H9 (cell line): Measurements from ENCODE around the gene DEFB132. TPM values are rescaled to one million over a fixed set of nuclear protein-coding genes. Genes with fewer than 3 reads are reported as not detected.

ENCODE experiments used
- DNase-seq: peaks from one replicate; pipeline ENCODE4 v3.0.0-alpha.2; 2017
- H2AFZ ChIP-seq: one replicate; pipeline ENCODE4 v1.6.1; 2013; ENCODE audit warnings: mild to moderate bottlenecking, low read length, control low read depth, moderate library complexity
- H2AK5ac ChIP-seq: 2 replicates; pipeline ENCODE4 v1.6.1; 2013; ENCODE audit warnings: low read length, control low read depth, mixed read lengths; ENCODE audit not compliant: insufficient read length
- H2BK120ac ChIP-seq: one replicate; pipeline ENCODE4 v1.6.1; 2013; ENCODE audit warnings: low read depth, mild to moderate bottlenecking, low read length, control low read depth, inconsistent platforms; ENCODE audit not compliant: poor library complexity, severe bottlenecking
- H2BK12ac ChIP-seq: 2 replicates; pipeline ENCODE4 v1.6.1; 2013; ENCODE audit warnings: low read length, control low read depth, mixed read lengths, low read depth; ENCODE audit not compliant: insufficient read length
- H2BK15ac ChIP-seq: 2 replicates; pipeline ENCODE4 v1.6.1; 2013; ENCODE audit warnings: low read depth, low read length, control low read depth
- H2BK20ac ChIP-seq: one replicate; pipeline ENCODE4 v1.6.1; 2013; ENCODE audit warnings: low read depth, mild to moderate bottlenecking, low read length, control low read depth, inconsistent platforms; ENCODE audit not compliant: poor library complexity, severe bottlenecking
- H2BK5ac ChIP-seq: 2 replicates; pipeline ENCODE4 v1.6.1; 2013; ENCODE audit warnings: low read length, control low read depth, mixed read lengths; ENCODE audit not compliant: insufficient read length
- H3K14ac ChIP-seq: 2 replicates; pipeline ENCODE4 v1.6.1; 2013; ENCODE audit warnings: low read length, control low read depth; ENCODE audit not compliant: insufficient read depth
- H3K18ac ChIP-seq: 2 replicates; pipeline ENCODE4 v1.6.1; 2013; ENCODE audit warnings: low read depth, mild to moderate bottlenecking, mixed read lengths, low read length, control low read depth; ENCODE audit not compliant: insufficient read length
- H3K23ac ChIP-seq: 2 replicates; pipeline ENCODE4 v1.6.1; 2013; ENCODE audit warnings: low read length, control low read depth, mixed read lengths, low read depth; ENCODE audit not compliant: insufficient read length
- H3K23me2 ChIP-seq: 2 replicates; pipeline ENCODE4 v1.6.1; 2013; ENCODE audit warnings: low read depth, mild to moderate bottlenecking, mixed read lengths, low read length, control low read depth; ENCODE audit not compliant: insufficient read length, poor library complexity, severe bottlenecking
- H3K27ac ChIP-seq: 2 replicates; pipeline ENCODE4 v1.5.1; 2013; ENCODE audit warnings: low read length, control low read depth, mixed read lengths, low read depth; ENCODE audit not compliant: insufficient read length
- H3K27me3 ChIP-seq: 2 replicates; pipeline ENCODE4 v1.6.1; 2013; ENCODE audit warnings: low read length, control low read depth, inconsistent platforms; ENCODE audit not compliant: insufficient read depth
- H3K4ac ChIP-seq: 2 replicates; pipeline ENCODE4 v1.6.1; 2013; ENCODE audit warnings: low read depth, mild to moderate bottlenecking, control low read depth, inconsistent platforms, low read length, moderate library complexity
- H3K4me1 ChIP-seq: 2 replicates; pipeline ENCODE4 v1.6.1; 2013; ENCODE audit warnings: low read length, control low read depth, inconsistent platforms; ENCODE audit not compliant: insufficient read depth
- H3K4me2 ChIP-seq: 2 replicates; pipeline ENCODE4 v1.6.1; 2013; ENCODE audit warnings: low read length, control low read depth, mixed read lengths; ENCODE audit not compliant: insufficient read length, insufficient read depth
- H3K56ac ChIP-seq: 2 replicates; pipeline ENCODE4 v1.6.1; 2013; ENCODE audit warnings: low read depth, mild to moderate bottlenecking, mixed read lengths, low read length, control low read depth; ENCODE audit not compliant: insufficient read length
- H3K79me1 ChIP-seq: 2 replicates; pipeline ENCODE4 v1.6.1; 2013; ENCODE audit warnings: low read depth, mild to moderate bottlenecking, moderate library complexity, low read length, control low read depth, inconsistent platforms; ENCODE audit not compliant: insufficient read depth, poor library complexity, severe bottlenecking
- H3K79me2 ChIP-seq: 2 replicates; pipeline ENCODE4 v1.6.1; 2013; ENCODE audit warnings: low read length, control low read depth, inconsistent platforms; ENCODE audit not compliant: insufficient read depth
- H3K9ac ChIP-seq: 2 replicates; pipeline ENCODE4 v1.6.1; 2013; ENCODE audit warnings: low read length, control low read depth, mixed read lengths; ENCODE audit not compliant: insufficient read length; ENCODE audit errors: extremely low read depth
- H3K9me3 ChIP-seq: one replicate; pipeline ENCODE4 v1.6.1; 2013; ENCODE audit warnings: low read depth, low read length, inconsistent platforms; ENCODE audit not compliant: control insufficient read depth
- H3T11ph ChIP-seq: one replicate; pipeline ENCODE4 v1.6.1; 2013; ENCODE audit warnings: mild to moderate bottlenecking, low read length, control low read depth, inconsistent platforms
- H4K20me1 ChIP-seq: one replicate; pipeline ENCODE4 v1.6.1; 2013; ENCODE audit not compliant: control insufficient read depth, insufficient read length, insufficient read depth
- H4K5ac ChIP-seq: 2 replicates; pipeline ENCODE4 v1.6.1; 2013; ENCODE audit warnings: low read depth, mild to moderate bottlenecking, mixed read lengths, low read length, control low read depth; ENCODE audit not compliant: insufficient read length
- H4K8ac ChIP-seq: replicated peaks from 2 replicates; pipeline ENCODE4 v1.6.1; 2013; ENCODE audit warnings: low read length, control low read depth, mixed read lengths, low read depth; ENCODE audit not compliant: insufficient read length
- H4K91ac ChIP-seq: 2 replicates; pipeline ENCODE4 v1.6.1; 2013; ENCODE audit warnings: low read depth, mild to moderate bottlenecking, moderate library complexity, mixed read lengths, low read length, control low read depth; ENCODE audit not compliant: insufficient read length
- H3K27ac Mint-ChIP-seq, 3 experiments: 2 replicates in 2 of 3; 3 replicates in 1 of 3; pipeline ENCODE4 v1.8.0; 2020 to 2021; ENCODE audit warnings: mixed read lengths in 3 of 3, mild to moderate bottlenecking in 1 of 3, moderate library complexity in 1 of 3
- H3K27me3 Mint-ChIP-seq: 2 replicates; pipeline ENCODE4 v1.8.0; 2021; ENCODE audit warnings: low read depth, mild to moderate bottlenecking, moderate library complexity, mixed read lengths
- H3K36me3 Mint-ChIP-seq, 3 experiments: 2 replicates in 2 of 3; 3 replicates in 1 of 3; pipeline ENCODE4 v1.8.0; 2020 to 2021; ENCODE audit warnings: low read depth in 3 of 3, mixed read lengths in 3 of 3; ENCODE audit not compliant: insufficient read depth in 1 of 3
- H3K4me1 Mint-ChIP-seq, 2 experiments: 2 replicates each; pipeline ENCODE4 v1.8.0; 2020; ENCODE audit warnings: mixed read lengths in 2 of 2
- H3K4me3 Mint-ChIP-seq, 2 experiments: 2 replicates in 1 of 2; 3 replicates in 1 of 2; pipeline ENCODE4 v1.8.0; 2020 to 2021; ENCODE audit warnings: mild to moderate bottlenecking in 2 of 2, mixed read lengths in 2 of 2, moderate library complexity in 1 of 2
- H3K9me3 Mint-ChIP-seq, 2 experiments: 2 replicates in 1 of 2; 3 replicates in 1 of 2; pipeline ENCODE4 v1.8.0; 2020; ENCODE audit warnings: mild to moderate bottlenecking in 2 of 2, mixed read lengths in 2 of 2, moderate library complexity in 1 of 2
- WGBS: extraction: QIAGEN DNeasy Blood & Tissue Kit; methylation state at CpG from one replicate; pipeline ENCODE4 v1.1.7; 2013; ENCODE audit warnings: missing lambda C conversion rate, low lambda C conversion rate, mixed read lengths; ENCODE audit not compliant: insufficient read length; ENCODE audit errors: extremely low coverage; 5-methylcytosine and 5-hydroxymethylcytosine counted together
- total RNA-seq: library from RNA; stranded (reverse); gene quantifications from 2 replicates; pipeline ENCODE4 v1.2.1, GENCODE V29; 2021
- TF ChIP-seq, protein P1 (sequence below): fragments of 200-600 bp; sonication (generic); conservative IDR thresholded peaks from 3 replicates; pipeline ENCODE4 v1.8.0; 2021; ENCODE audit warnings: antibody characterized with exemption, mild to moderate bottlenecking

Gene DEFB132
- total RNA-seq, 1 experiment from 2014 or later = not detected

DNA sequence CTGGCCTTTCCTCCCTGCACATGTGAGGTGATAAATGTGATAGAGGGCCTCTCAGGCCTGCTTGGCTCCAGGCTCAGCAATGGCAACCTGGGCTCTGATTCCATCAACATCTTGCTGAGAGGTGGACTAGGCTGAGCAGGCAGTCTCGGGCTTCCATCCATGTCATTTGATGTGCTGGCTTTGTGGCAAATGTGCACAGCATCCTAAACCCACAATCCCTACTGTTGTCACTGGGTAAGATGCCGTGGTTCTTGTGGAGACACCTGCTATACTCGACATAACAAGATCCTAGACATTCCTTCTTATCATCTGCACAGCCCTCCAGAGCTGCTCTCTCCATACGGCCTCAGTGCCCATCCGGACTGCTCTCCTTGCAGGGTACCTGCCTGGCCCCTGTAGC is 37.1 kb downstream of the DEFB132 start:
- Histone ChIP-seq H3K79me2 (peaks cover 16% of the 10 kb centered on the region; the same call in 1 of the 2 replicates), H2AK5ac (no peak overlapping the region), H3K9me3 (no peaks in the 10 kb centered on the region), H3K27me3 (no peaks in the 10 kb centered on the region; the same call in 1 of the 2 replicates), H3K79me1 (no peaks in the 10 kb centered on the region), H3K23ac (no peak overlapping the region), H3K56ac (no peak overlapping the region), H4K5ac (no peak overlapping the region), H2BK120ac (no peak overlapping the region), H3K18ac (no peak overlapping the region), H3K27ac (no peak overlapping the region), H3K9ac (no peak overlapping the region), H2BK20ac (no peak overlapping the region), H3K14ac (no peak overlapping the region), H3K23me2 (peaks cover 18% of the 10 kb centered on the region), H2AFZ (no peak overlapping the region), H2BK5ac (no peak overlapping the region), H4K91ac (no peak overlapping the region), H2BK15ac (no peak overlapping the region), H4K20me1 (no peaks in the 10 kb centered on the region), H4K8ac (no peak overlapping the region), H3K4me2 (no peak overlapping the region), H3K4ac (no peak overlapping the region), H2BK12ac (no peak overlapping the region), H3K4me1 (peaks cover 5% of the 10 kb centered on the region; the same call in 1 of the 2 replicates), H3T11ph (no peak overlapping the region)
- TF ChIP-seq, protein P1, sequence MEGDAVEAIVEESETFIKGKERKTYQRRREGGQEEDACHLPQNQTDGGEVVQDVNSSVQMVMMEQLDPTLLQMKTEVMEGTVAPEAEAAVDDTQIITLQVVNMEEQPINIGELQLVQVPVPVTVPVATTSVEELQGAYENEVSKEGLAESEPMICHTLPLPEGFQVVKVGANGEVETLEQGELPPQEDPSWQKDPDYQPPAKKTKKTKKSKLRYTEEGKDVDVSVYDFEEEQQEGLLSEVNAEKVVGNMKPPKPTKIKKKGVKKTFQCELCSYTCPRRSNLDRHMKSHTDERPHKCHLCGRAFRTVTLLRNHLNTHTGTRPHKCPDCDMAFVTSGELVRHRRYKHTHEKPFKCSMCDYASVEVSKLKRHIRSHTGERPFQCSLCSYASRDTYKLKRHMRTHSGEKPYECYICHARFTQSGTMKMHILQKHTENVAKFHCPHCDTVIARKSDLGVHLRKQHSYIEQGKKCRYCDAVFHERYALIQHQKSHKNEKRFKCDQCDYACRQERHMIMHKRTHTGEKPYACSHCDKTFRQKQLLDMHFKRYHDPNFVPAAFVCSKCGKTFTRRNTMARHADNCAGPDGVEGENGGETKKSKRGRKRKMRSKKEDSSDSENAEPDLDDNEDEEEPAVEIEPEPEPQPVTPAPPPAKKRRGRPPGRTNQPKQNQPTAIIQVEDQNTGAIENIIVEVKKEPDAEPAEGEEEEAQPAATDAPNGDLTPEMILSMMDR = no peak
- peak overlapping the region in 1 of 2 experiments; percentile 7; a peak in 1 of 5 replicates for H3K4me3 Mint-ChIP-seq
- H3K36me3 Mint-ChIP-seq = peaks cover 4 to 14% (median 9%) of the 10 kb centered on the region in 3 experiments; a peak in 6 of 7 replicates
- H3K4me1 Mint-ChIP-seq = peaks cover 16 to 19% of the 10 kb centered on the region in 2 experiments
- H3K27ac Mint-ChIP-seq = no peak overlapping the region
- peaks cover 0 to 4% of the 10 kb centered on the region in 2 experiments; a peak in 3 of 5 replicates for H3K9me3 Mint-ChIP-seq
- peaks cover 34% of the 10 kb centered on the region for H3K27me3 Mint-ChIP-seq
- no peak for DNase-seq
- no CpG with 5 or more reads among the region's 5 CpGs for WGBS
